ENCODE results near the gene NR4A3.

- no peak for TF ChIP-seq CTCF (IDR thresholded peaks at IDR 0.05)
- no peak for TF ChIP-seq POLR2A (IDR thresholded peaks at IDR 0.05)
Measured at GRCh38 chr9:99868845-99869244, 47.2 kb downstream of the NR4A3 start.

All from lower leg skin (tissue), 3 donors.